GM12865 (cell line): ENCODE measurements around the gene SCUBE3.

Experiments used
- DNase-seq: peaks from one replicate; pipeline ENCODE4 v3.0.0; 2010; ENCODE audit warnings: low read depth
- H3K4me3 ChIP-seq: 2 replicates; pipeline ENCODE4 v1.5.1; 2011; ENCODE audit warnings: mild to moderate bottlenecking, low read depth, low read length, control low read depth
- TF ChIP-seq, protein P1 (sequence below): IDR thresholded peaks from 2 replicates; pipeline ENCODE4 v1.5.1; 2011; ENCODE audit warnings: low read length, control low read depth, low read depth, inconsistent platforms; ENCODE audit not compliant: insufficient read depth; ENCODE audit errors: missing control alignments

Gene SCUBE3

GRCh38 chr6:35167505-35167904, 46.3 kb upstream of the SCUBE3 start:
- H3K4me3 ChIP-seq: no peak overlapping the region
- no peak for DNase-seq
- TF ChIP-seq, protein P1, sequence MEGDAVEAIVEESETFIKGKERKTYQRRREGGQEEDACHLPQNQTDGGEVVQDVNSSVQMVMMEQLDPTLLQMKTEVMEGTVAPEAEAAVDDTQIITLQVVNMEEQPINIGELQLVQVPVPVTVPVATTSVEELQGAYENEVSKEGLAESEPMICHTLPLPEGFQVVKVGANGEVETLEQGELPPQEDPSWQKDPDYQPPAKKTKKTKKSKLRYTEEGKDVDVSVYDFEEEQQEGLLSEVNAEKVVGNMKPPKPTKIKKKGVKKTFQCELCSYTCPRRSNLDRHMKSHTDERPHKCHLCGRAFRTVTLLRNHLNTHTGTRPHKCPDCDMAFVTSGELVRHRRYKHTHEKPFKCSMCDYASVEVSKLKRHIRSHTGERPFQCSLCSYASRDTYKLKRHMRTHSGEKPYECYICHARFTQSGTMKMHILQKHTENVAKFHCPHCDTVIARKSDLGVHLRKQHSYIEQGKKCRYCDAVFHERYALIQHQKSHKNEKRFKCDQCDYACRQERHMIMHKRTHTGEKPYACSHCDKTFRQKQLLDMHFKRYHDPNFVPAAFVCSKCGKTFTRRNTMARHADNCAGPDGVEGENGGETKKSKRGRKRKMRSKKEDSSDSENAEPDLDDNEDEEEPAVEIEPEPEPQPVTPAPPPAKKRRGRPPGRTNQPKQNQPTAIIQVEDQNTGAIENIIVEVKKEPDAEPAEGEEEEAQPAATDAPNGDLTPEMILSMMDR: no peak

DNA sequence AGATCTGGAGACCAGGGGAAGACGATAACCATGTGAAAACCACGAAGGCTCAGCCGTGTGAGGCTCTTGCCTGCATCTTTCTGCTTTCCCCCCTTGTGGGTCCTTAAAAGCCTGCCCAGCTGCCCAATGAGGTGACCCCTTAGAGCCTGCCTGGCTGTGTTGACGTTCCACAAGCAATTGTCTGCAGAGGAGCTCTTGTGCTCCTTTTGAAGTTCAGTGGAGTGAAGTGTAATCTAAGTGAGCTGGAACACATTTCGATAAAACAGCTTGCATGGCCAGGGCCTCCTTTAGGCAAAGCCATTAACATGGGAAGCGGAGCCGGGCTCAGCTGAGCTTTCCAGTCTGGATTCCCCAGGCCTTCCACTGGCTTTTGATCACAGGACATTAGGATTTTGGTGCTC, 45.3 kb upstream of the SCUBE3 start:
- H3K4me3 ChIP-seq: no peak overlapping the region
- TF ChIP-seq, protein P1: no peak
- DNase-seq: no peak

GRCh38 chr6:35170166-35170565, 43.6 kb upstream of the SCUBE3 start:
- no peak for DNase-seq
- TF ChIP-seq, protein P1: no peak
- no peak overlapping the region for H3K4me3 ChIP-seq

- TF ChIP-seq, protein P1: no peak
- no peak for DNase-seq
- H3K4me3 ChIP-seq: no peak overlapping the region
These were observed 42.9 kb upstream of the SCUBE3 start for GRCh38 chr6:35170891-35171290.

- TF ChIP-seq, protein P1: no peak
- no peak overlapping the region for H3K4me3 ChIP-seq
- no peak for DNase-seq
These were observed 40.7 kb upstream of the SCUBE3 start for GRCh38 chr6:35173044-35173426.

DNA sequence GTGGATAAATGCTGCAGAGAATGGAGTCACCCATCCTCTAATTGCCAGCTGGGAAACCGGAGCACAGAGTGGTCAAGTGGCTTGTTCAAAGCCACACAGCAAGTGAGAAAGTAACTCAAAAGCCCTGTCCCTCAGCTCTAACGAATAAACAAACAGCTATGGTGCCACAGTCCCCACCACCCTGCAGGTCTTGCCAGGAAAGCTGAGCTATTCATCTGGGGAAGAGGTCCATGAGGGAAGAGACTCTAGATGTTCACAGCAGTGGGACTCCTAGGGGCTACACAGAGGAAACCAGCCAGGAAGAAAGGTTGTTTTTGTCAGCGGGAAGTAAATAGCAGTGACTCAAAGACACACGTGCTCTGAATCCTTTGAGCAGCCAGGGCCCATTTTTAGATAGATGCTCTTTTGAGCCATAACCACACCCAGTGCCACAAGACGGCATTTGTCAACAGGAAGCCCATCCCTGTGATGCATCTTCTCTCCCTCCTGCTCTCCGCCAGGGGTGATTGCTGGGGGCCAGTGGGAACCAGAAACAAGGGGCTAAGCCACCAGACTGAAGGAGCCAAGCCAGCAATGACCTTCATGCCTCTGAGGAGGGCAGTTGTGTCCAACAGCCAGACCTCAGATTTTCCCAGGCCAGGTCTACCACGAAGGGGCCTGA, 40.2 kb upstream of the SCUBE3 start:
- TF ChIP-seq, protein P1: no peak
- H3K4me3 ChIP-seq: no peak overlapping the region
- peak; percentile 37 for DNase-seq

GRCh38 chr6:35174088-35174434, 39.7 kb upstream of the SCUBE3 start:
- peak; percentile 45 for DNase-seq
- no peak overlapping the region for H3K4me3 ChIP-seq
- TF ChIP-seq, protein P1: no peak
